NCI-H82 treated with DMSO at 0.1 percent for 48 hours (cell line): ENCODE measurements around the gene HOXB7.

Source experiments
- DNase-seq: peaks from one replicate; lab custom pipeline; 2025; ENCODE audit not compliant: unreplicated experiment; lab: John Stamatoyannopoulos, UW

HOXB7 gene

GRCh38 chr17:48611213-48611612, 396 bp upstream of the HOXB7 start:
- no peak for DNase-seq

GRCh38 chr17:48609759-48610281, 997 bp downstream of the HOXB7 start:
- no peak for DNase-seq

- DNase-seq: no peak
Measured at GRCh38 chr17:48609033-48609432, 1.8 kb downstream of the HOXB7 start.

- DNase-seq: no peak
Measured at GRCh38 chr17:48608494-48608834, 2.4 kb downstream of the HOXB7 start.

- DNase-seq: no peak
Measured at GRCh38 chr17:48606892-48607614, 3.8 kb downstream of the HOXB7 start.

GRCh38 chr17:48605991-48606891, 4.6 kb downstream of the HOXB7 start:
- no peak for DNase-seq

- no peak for DNase-seq
Measured at GRCh38 chr17:48605409-48605919, 5.4 kb downstream of the HOXB7 start.

GRCh38 chr17:48604770-48605329, 6.0 kb downstream of the HOXB7 start, which contains the start of gene HOXB6:
Gene HOXB6, minus strand, starts transcription at chr17:48604986. Its CDS starts 6,836 bp downstream, at chr17:48598150.
- no peak for DNase-seq

GRCh38 chr17:48603959-48604769, 6.7 kb downstream of the HOXB7 start:
- no peak for DNase-seq

- DNase-seq: no peak
Measured at GRCh38 chr17:48601539-48602425, 9.0 kb downstream of the HOXB7 start.

GRCh38 chr17:48601207-48601538, 9.6 kb downstream of the HOXB7 start:
- DNase-seq: no peak

GRCh38 chr17:48600244-48601098, 10.3 kb downstream of the HOXB7 start:
- DNase-seq: no peak

- no peak for DNase-seq
Measured at GRCh38 chr17:48599354-48599753, 11.5 kb downstream of the HOXB7 start.

- DNase-seq: no peak
Measured at GRCh38 chr17:48598736-48599135, 12.1 kb downstream of the HOXB7 start.

- DNase-seq: no peak
Measured at GRCh38 chr17:48597778-48598631, 12.8 kb downstream of the HOXB7 start.

- DNase-seq: no peak
Measured at GRCh38 chr17:48597528-48597777, 13.4 kb downstream of the HOXB7 start.

GRCh38 chr17:48596735-48597527, 13.9 kb downstream of the HOXB7 start:
- DNase-seq: no peak
